Measurements from ENCODE around the gene NOTUM. TPM values are rescaled to one million over a fixed set of nuclear protein-coding genes. Genes with fewer than 3 reads are reported as not detected.

The NOTUM gene
- total and polyA plus RNA-seq, 9 of the 15 experiments (the other 6 are each of a cell fraction or from before 2014, with no cell fraction given), result 0.03 to 14.0 (median 4.1) TPM

DNA sequence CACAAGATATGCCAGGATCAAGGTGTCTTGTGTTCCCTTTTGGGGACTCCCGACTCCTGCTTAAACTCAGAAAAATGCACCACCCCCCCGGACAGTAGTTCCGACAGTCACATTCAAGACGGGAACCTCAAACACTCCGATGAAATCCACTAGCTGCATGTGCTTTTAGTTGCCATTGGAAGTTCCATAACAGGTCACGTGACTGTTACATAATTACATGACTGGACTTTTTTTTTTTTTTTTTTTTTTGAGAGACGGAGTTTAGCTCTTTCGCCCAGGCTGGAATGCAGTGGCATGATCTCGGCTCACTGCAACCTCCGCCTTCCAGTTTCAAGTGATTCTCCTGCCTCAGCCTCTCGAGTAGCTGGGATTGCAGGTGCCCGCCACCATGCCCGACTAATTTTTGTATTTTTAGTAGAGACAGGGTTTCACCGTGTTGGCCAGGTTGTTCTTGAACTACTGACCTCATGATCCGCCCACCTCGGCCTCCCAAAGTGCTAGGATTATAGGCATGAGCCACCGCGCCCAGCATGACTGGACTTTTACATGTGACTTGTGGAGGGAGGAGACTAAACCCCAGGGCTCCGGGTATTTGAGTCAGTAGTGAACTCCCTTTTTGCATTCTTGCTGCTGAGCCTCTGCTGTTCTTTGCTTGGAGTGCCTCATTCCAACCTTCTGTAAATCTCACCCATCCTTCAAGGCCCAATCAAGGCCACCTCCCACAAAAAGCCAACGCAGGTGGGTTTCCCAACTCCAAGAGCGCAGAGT lies 44.6 kb downstream of the NOTUM start (continued):
- TF ChIP-seq TRIM24 (IDR thresholded peaks at IDR 0.05) (0 out of 4 replicates have a peak, but pooled peaks of 1 of the 2 experiments have one; percentile 8), PHF8 (IDR thresholded peaks at IDR 0.05; ENCODE audit: borderline replicate concordance, low read length) (no peak), GABPB1 (CRISPR knock-in tag; IDR thresholded peaks at IDR 0.05) (no peak), HDAC1 (IDR thresholded peaks at IDR 0.05) (0 out of 4 replicates have a peak, but pooled peaks of 1 of the 2 experiments have one; percentile 22), NCOA4 (IDR thresholded peaks at IDR 0.05; ENCODE audit: partially characterized antibody) (no peak), NFIX (CRISPR knock-in tag; IDR thresholded peaks at IDR 0.05; ENCODE audit: low read depth) (no peak), ZNF324 (CRISPR knock-in tag; IDR thresholded peaks at IDR 0.05) (no peak), ARID1B (IDR thresholded peaks at IDR 0.05) (0 out of 2 replicates have a peak, but pooled peaks have one; percentile 16)
- TF ChIP-seq, protein P1, sequence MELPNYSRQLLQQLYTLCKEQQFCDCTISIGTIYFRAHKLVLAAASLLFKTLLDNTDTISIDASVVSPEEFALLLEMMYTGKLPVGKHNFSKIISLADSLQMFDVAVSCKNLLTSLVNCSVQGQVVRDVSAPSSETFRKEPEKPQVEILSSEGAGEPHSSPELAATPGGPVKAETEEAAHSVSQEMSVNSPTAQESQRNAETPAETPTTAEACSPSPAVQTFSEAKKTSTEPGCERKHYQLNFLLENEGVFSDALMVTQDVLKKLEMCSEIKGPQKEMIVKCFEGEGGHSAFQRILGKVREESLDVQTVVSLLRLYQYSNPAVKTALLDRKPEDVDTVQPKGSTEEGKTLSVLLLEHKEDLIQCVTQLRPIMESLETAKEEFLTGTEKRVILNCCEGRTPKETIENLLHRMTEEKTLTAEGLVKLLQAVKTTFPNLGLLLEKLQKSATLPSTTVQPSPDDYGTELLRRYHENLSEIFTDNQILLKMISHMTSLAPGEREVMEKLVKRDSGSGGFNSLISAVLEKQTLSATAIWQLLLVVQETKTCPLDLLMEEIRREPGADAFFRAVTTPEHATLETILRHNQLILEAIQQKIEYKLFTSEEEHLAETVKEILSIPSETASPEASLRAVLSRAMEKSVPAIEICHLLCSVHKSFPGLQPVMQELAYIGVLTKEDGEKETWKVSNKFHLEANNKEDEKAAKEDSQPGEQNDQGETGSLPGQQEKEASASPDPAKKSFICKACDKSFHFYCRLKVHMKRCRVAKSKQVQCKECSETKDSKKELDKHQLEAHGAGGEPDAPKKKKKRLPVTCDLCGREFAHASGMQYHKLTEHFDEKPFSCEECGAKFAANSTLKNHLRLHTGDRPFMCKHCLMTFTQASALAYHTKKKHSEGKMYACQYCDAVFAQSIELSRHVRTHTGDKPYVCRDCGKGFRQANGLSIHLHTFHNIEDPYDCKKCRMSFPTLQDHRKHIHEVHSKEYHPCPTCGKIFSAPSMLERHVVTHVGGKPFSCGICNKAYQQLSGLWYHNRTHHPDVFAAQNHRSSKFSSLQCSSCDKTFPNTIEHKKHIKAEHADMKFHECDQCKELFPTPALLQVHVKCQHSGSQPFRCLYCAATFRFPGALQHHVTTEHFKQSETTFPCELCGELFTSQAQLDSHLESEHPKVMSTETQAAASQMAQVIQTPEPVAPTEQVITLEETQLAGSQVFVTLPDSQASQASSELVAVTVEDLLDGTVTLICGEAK (IDR thresholded peaks at IDR 0.05), result no peak
- TF ChIP-seq, protein P1 (CRISPR knock-in tag; IDR thresholded peaks at IDR 0.05), result no peak
- TF ChIP-seq, protein P2, sequence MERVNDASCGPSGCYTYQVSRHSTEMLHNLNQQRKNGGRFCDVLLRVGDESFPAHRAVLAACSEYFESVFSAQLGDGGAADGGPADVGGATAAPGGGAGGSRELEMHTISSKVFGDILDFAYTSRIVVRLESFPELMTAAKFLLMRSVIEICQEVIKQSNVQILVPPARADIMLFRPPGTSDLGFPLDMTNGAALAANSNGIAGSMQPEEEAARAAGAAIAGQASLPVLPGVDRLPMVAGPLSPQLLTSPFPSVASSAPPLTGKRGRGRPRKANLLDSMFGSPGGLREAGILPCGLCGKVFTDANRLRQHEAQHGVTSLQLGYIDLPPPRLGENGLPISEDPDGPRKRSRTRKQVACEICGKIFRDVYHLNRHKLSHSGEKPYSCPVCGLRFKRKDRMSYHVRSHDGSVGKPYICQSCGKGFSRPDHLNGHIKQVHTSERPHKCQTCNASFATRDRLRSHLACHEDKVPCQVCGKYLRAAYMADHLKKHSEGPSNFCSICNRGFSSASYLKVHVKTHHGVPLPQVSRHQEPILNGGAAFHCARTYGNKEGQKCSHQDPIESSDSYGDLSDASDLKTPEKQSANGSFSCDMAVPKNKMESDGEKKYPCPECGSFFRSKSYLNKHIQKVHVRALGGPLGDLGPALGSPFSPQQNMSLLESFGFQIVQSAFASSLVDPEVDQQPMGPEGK (CRISPR knock-in tag; IDR thresholded peaks at IDR 0.05; ENCODE audit: borderline replicate concordance), result no peak
- TF ChIP-seq, protein P3, sequence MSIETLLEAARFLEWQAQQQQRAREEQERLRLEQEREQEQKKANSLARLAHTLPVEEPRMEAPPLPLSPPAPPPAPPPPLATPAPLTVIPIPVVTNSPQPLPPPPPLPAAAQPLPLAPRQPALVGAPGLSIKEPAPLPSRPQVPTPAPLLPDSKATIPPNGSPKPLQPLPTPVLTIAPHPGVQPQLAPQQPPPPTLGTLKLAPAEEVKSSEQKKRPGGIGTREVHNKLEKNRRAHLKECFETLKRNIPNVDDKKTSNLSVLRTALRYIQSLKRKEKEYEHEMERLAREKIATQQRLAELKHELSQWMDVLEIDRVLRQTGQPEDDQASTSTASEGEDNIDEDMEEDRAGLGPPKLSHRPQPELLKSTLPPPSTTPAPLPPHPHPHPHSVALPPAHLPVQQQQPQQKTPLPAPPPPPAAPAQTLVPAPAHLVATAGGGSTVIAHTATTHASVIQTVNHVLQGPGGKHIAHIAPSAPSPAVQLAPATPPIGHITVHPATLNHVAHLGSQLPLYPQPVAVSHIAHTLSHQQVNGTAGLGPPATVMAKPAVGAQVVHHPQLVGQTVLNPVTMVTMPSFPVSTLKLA (conservative IDR thresholded peaks at IDR 0.05), result peak; percentile 63 to 79; a peak in 3 of 4 replicates
